Caco-2 (cell line): ENCODE measurements around the gene RFTN2. TPM values are rescaled to one million over a fixed set of nuclear protein-coding genes. Genes with fewer than 3 reads are reported as not detected.

Source experiments
- BruUV-seq: library from RNA; stranded (reverse); fragments of 400-500 nt; replicated peaks from 2 replicates; lab custom pipeline; 2021; lab: Mats Ljungman, UMichigan
- CTCF ChIA-PET: fragments of 300-600 bp; sonication (Branson Sonifier 250); formaldehyde crosslinking; loops from one replicate; lab custom pipeline; 2022; ENCODE audit warnings: antibody characterized with exemption; lab: Charles Lee
- POLR2A ChIA-PET: fragments of 300-600 bp; sonication (Branson Sonifier 250); formaldehyde crosslinking; loops from one replicate; lab custom pipeline; 2022; ENCODE audit warnings: antibody characterized with exemption; lab: Charles Lee
- DNase-seq, 2 experiments: peaks; one replicate each; pipeline versions ENCODE4 v3.0.0 to v3.0.0-alpha.2; 2020 to 2022
- H3K27me3 ChIP-seq: replicated peaks from 2 replicates; pipeline ENCODE4 v1.6.0; 2011; ENCODE audit warnings: low read length; ENCODE audit not compliant: control insufficient read depth, insufficient read depth
- H3K36me3 ChIP-seq: 2 replicates; pipeline ENCODE4 v1.5.1; 2011; ENCODE audit warnings: low read length; ENCODE audit not compliant: control insufficient read depth, insufficient read depth
- H3K4me1 ChIP-seq: fragments of 250-450 bp; sonication (Bioruptor Pico); 2 replicates; pipeline ENCODE4 v1.5.1; 2020; ENCODE audit warnings: mild to moderate bottlenecking
- H3K4me3 ChIP-seq: 2 replicates; pipeline ENCODE4 v1.5.1; 2011; ENCODE audit warnings: low read depth, mild to moderate bottlenecking, control low read depth, low read length
- H3K9me3 ChIP-seq: fragments of 250-450 bp; sonication (Bioruptor Pico); 2 replicates; pipeline ENCODE4 v1.5.1; 2020; ENCODE audit warnings: mild to moderate bottlenecking, moderate library complexity
- H3K27ac Mint-ChIP-seq: one replicate; pipeline ENCODE4 v1.8.0; 2022; ENCODE audit warnings: mixed read lengths; ENCODE audit not compliant: unreplicated experiment
- H3K27me3 Mint-ChIP-seq: one replicate; pipeline ENCODE4 v1.8.0; 2022; ENCODE audit warnings: mixed read lengths; ENCODE audit not compliant: insufficient read depth, unreplicated experiment
- H3K36me3 Mint-ChIP-seq: one replicate; pipeline ENCODE4 v1.8.0; 2022; ENCODE audit warnings: mild to moderate bottlenecking, mixed read lengths; ENCODE audit not compliant: insufficient read depth, unreplicated experiment
- H3K4me1 Mint-ChIP-seq: one replicate; pipeline ENCODE4 v1.8.0; 2022; ENCODE audit warnings: low read depth, mixed read lengths; ENCODE audit not compliant: unreplicated experiment
- H3K4me3 Mint-ChIP-seq: one replicate; pipeline ENCODE4 v1.8.0; 2022; ENCODE audit warnings: mild to moderate bottlenecking, moderate library complexity, mixed read lengths; ENCODE audit not compliant: unreplicated experiment
- H3K9me3 Mint-ChIP-seq: one replicate; pipeline ENCODE4 v1.8.0; 2022; ENCODE audit warnings: mixed read lengths; ENCODE audit not compliant: unreplicated experiment
- intact Hi-C: fragments of 100-400 bp; cut with micrococcal nuclease; formaldehyde crosslinking; loops from one replicate; pipeline ENCODE4 v1.10.0; 2022; ENCODE audit not compliant: unreplicated experiment
- total RNA-seq: library from RNA; stranded (reverse); gene quantifications from 2 replicates; pipeline ENCODE4 v1.2.3, GENCODE V29; 2022
- TF ChIP-seq, protein P1 (sequence below), 2 experiments: fragments of 200-600 bp in 1 of 2; IDR thresholded peaks; 1 replicate in 1 of 2; 2 replicates in 1 of 2; pipeline versions ENCODE4 v1.5.1 to v1.8.0; 2011 to 2022; ENCODE audit warnings: antibody characterized with exemption in 1 of 2, control low read depth in 1 of 2, inconsistent platforms in 1 of 2, low read depth in 1 of 2, low read length in 1 of 2, mild to moderate bottlenecking in 1 of 2, moderate library complexity in 1 of 2; ENCODE audit not compliant: insufficient read depth in 1 of 2, severe bottlenecking in 1 of 2, unreplicated experiment in 1 of 2

The RFTN2 gene
- total RNA-seq, 1 experiment from 2014 or later = 0.18 TPM

DNA sequence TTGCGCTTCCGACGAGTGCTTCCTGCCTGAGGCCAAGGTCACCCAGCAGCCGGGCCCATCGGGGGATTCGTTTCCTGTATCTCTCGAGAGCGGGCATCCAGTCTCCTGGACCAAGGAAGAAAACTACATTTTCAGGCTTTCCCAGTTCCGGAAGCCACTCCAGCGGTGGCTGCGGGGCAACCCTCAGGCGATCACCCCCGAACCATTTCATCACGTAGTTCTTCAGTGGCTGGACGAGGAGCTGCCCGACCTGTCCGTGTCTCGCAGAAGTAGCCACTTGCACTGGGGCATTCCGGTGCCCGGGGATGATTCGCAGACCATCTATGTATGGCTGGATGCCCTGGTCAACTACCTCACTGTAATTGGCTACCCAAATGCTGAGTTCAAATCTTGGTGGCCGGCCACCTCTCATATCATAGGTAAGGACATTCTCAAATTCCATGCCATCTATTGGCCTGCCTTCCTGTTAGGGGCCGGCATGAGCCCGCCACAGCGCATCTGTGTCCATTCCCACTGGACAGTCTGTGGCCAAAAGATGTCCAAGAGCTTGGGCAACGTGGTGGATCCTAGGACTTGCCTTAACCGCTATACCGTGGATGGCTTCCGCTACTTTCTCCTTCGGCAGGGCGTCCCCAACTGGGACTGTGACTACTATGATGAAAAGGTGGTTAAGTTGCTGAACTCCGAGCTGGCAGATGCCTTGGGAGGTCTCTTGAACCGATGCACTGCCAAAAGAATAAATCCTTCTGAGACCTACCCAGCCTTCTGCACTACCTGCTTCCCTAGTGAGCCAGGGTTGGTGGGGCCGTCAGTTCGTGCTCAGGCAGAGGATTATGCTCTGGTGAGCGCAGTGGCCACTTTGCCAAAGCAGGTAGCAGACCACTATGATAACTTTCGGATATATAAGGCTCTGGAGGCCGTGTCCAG is 30.8 kb upstream of the RFTN2 start:
- Histone ChIP-seq H3K9me3 (no peaks in the 10 kb centered on the region), H3K36me3 (no peaks in the 10 kb centered on the region; the same call in 1 of the 2 replicates), H3K27me3 (no peaks in the 10 kb centered on the region), H3K4me1 (peaks cover 5% of the 10 kb centered on the region), H3K4me3 (peak overlapping the region; percentile 86)
- Mint-ChIP-seq H3K4me3 (peak overlapping the region; percentile 90), H3K27ac (peak overlapping the region; percentile 94), H3K9me3 (no peaks in the 10 kb centered on the region), H3K36me3 (peaks cover 23% of the 10 kb centered on the region), H3K27me3 (peaks cover 3% of the 10 kb centered on the region), H3K4me1 (peaks cover 12% of the 10 kb centered on the region)
- CTCF ChIA-PET = no interaction called here
- DNase-seq = peak in 1 of 2 experiments; percentile 38
- intact Hi-C loops = loop anchor here (5.0 to 10.0 kb wide), 4 partner anchors 189 to 591 kb away; partner anchors contain the start of genes COQ10B, HSPE1 and MOB4
- POLR2A ChIA-PET = no interaction called here
- TF ChIP-seq, protein P1, sequence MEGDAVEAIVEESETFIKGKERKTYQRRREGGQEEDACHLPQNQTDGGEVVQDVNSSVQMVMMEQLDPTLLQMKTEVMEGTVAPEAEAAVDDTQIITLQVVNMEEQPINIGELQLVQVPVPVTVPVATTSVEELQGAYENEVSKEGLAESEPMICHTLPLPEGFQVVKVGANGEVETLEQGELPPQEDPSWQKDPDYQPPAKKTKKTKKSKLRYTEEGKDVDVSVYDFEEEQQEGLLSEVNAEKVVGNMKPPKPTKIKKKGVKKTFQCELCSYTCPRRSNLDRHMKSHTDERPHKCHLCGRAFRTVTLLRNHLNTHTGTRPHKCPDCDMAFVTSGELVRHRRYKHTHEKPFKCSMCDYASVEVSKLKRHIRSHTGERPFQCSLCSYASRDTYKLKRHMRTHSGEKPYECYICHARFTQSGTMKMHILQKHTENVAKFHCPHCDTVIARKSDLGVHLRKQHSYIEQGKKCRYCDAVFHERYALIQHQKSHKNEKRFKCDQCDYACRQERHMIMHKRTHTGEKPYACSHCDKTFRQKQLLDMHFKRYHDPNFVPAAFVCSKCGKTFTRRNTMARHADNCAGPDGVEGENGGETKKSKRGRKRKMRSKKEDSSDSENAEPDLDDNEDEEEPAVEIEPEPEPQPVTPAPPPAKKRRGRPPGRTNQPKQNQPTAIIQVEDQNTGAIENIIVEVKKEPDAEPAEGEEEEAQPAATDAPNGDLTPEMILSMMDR (IDR thresholded peaks at IDR 0.05; ENCODE audit: insufficient read depth in 1 of 2, low read depth in 1 of 2, low read length in 1 of 2, severe bottlenecking in 1 of 2, unreplicated experiment in 1 of 2) = no peak
- no TSS peak for BruUV-seq

DNA sequence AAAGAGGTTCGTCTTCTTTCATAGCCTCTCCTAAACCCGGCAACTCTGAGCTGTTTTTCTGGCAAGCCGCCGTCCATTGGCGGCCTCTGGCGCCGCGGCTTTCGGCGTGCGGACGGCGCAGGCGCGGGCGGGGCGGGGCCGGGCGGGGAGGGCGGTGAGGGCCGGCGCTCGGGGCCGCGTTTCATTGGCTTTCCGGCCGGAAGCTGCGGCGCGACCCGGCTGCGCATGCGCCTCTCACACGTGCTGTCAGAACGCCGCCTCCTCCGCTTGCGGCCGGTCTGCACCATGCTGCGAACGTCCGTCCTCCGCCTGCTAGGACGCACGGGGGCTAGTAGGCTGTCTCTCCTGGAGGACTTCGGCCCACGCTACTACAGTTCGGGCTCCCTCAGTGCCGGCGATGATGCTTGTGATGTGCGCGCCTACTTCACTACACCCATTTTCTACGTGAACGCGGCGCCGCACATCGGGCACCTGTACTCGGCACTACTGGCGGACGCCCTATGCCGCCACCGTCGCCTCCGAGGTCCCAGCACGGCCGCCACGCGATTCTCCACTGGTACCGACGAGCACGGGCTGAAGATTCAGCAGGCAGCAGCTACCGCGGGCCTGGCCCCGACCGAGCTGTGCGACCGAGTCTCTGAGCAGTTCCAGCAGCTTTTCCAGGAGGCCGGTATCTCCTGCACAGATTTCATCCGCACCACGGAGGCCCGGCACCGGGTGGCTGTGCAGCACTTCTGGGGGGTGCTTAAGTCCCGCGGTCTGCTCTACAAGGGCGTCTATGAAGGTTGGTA is 29.9 kb upstream of the RFTN2 start, which contains the start of gene MARS2:
Gene MARS2 (plus strand): TSS at position 249 of the 791 bp plus-strand sequence. CDS start 37 bp downstream, at position 286.
- DNase-seq = peak; percentile 92 to 94
- ChIA-PET CTCF (interaction anchor here (1.2 kb wide), 1 partner anchor 13 kb away, joined by 3 read pairs; no protein-coding TSS in a partner anchor), POLR2A (interaction anchor here (0.6 to 1.2 kb wide), 4 partner anchors 205 to 270 kb away, joined by 3 to 5 read pairs (median 4); partner anchors contain the start of genes HSPD1, HSPE1 and SF3B1)
- Histone ChIP-seq H3K36me3 (no peaks in the 10 kb centered on the region; the same call in 1 of the 2 replicates), H3K4me3 (peak within 1 kb of the TSS; percentile 86), H3K4me1 (peaks cover 5% of the 10 kb centered on the region), H3K27me3 (no peaks in the 10 kb centered on the region), H3K9me3 (no peaks in the 10 kb centered on the region)
- intact Hi-C loops = loop anchor here (5.0 to 10.0 kb wide), 4 partner anchors 188 to 592 kb away; partner anchors contain the start of genes COQ10B, HSPE1 and MOB4
- Mint-ChIP-seq H3K9me3 (no peaks in the 10 kb centered on the region), H3K36me3 (peaks cover 23% of the 10 kb centered on the region), H3K4me3 (peak within 1 kb of the TSS; percentile 90), H3K27me3 (peaks cover 3% of the 10 kb centered on the region), H3K27ac (peak within 1 kb of the TSS; percentile 94), H3K4me1 (peaks cover 12% of the 10 kb centered on the region)
- TSS peak; percentile 31 for BruUV-seq
- TF ChIP-seq, protein P1 (IDR thresholded peaks at IDR 0.05; ENCODE audit: insufficient read depth in 1 of 2, low read depth in 1 of 2, low read length in 1 of 2, severe bottlenecking in 1 of 2, unreplicated experiment in 1 of 2) = no peak
